ENCODE results near the gene EFNA2. TPM values are rescaled to one million over a fixed set of nuclear protein-coding genes. Genes with fewer than 3 reads are reported as not detected.

EFNA2 gene
- total and polyA plus RNA-seq, 2 of the 4 experiments (the other 2 are of a cell fraction): not detected

DNA sequence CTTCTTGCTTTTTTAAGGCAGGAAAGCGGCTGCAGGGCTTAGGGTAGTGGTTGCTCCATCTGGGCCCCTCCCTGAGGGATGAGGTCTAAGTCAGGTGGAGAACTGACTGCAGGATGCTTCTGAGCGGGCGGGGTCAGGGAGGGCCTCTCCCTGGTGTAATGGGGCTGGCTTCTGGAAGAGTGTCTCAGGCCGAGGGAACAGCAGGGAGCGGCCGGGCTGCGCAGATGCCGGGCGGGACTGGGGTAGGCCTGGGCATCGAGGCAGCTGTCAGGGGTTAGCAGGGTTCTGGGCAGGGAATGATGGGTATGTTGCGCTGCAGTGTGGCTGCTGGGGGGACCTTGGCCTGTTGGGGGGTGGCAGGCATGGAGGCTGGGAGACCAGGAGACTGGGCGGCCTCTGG, 7.6 kb upstream of the EFNA2 start:
- H2AK9ac ChIP-seq (replicated peaks; ENCODE audit: low read depth, low read length, poor library complexity): no peak overlapping the region
- intact Hi-C loops (cut with micrococcal nuclease): loop anchor here (5.0 kb wide), 2 partner anchors 84 to 129 kb away; partner anchors contain the start of gene DAZAP1
- no peak for TF ChIP-seq SMC3 (IDR thresholded peaks at IDR 0.05; ENCODE audit: low read depth, low read length)
- no peak overlapping the region for H4K91ac ChIP-seq (ENCODE audit: insufficient read depth, low read depth, low read length)
- CTCF ChIA-PET: no interaction called here
- H3K4me2 ChIP-seq (ENCODE audit: low read depth, low read length): no peak overlapping the region
- no peak overlapping the region for H2BK120ac ChIP-seq (ENCODE audit: low read depth, low read length)
- H4K20me1 ChIP-seq (ENCODE audit: insufficient read depth, low read length): peaks cover 39% of the 10 kb centered on the region
- H3K9me1 ChIP-seq (ENCODE audit: insufficient read depth, low read length): no peaks in the 10 kb centered on the region
- no TSS peak for BruUV-seq (replicated peaks)
- H2AFZ ChIP-seq (replicated peaks; ENCODE audit: low read length, poor library complexity): no peak overlapping the region
- no peak overlapping the region for H3K18ac ChIP-seq (ENCODE audit: low read depth, low read length)
- no peak overlapping the region for H3K56ac ChIP-seq (ENCODE audit: extremely low read depth, insufficient read depth, low read length)
- no peaks in the 10 kb centered on the region for H3K9me3 ChIP-seq (ENCODE audit: control insufficient read depth, insufficient read depth, low read length)
- H3K27ac ChIP-seq (ENCODE audit: insufficient read depth, low read length): no peak overlapping the region
- WGBS, 2 experiments (ENCODE audit: extremely low coverage in 2 of 2, insufficient read length in 1 of 2): 75% methylated on average over 2 of the region's 12 CpGs; no CpG with 5 or more reads in 1 of the 2 experiments
- H3K9ac ChIP-seq (ENCODE audit: low read depth, low read length): no peak overlapping the region
- H2BK20ac ChIP-seq (ENCODE audit: low read depth, low read length): no peak overlapping the region
- H2BK15ac ChIP-seq (ENCODE audit: low read depth, low read length): no peak overlapping the region
- no peak for DNase-seq
- H4K8ac ChIP-seq (ENCODE audit: low read depth in 2 of 2, low read length in 2 of 2): no peak overlapping the region
- POLR2A ChIA-PET (ENCODE audit: unreplicated experiment): interaction anchor here (0.6 kb wide), 1 partner anchor 9 kb away, joined by 3 read pairs; no protein-coding TSS in a partner anchor
- H3K4me1 ChIP-seq (ENCODE audit: control insufficient read depth, insufficient read depth, low read length): peaks cover 14% of the 10 kb centered on the region
- H3K4ac ChIP-seq (ENCODE audit: low read depth, low read length): no peak overlapping the region
- no peak overlapping the region for H3K23ac ChIP-seq (ENCODE audit: low read depth, low read length)
- in situ Hi-C loops (cut with MboI; ENCODE audit: low sequenced_read_pairs): no loop called here
- H2AK5ac ChIP-seq (ENCODE audit: low read depth, low read length): no peak overlapping the region
- H4K5ac ChIP-seq (ENCODE audit: low read depth, low read length): no peak overlapping the region
- H3K36me3 ChIP-seq (ENCODE audit: control insufficient read depth, insufficient read depth, low read length): peaks cover 29% of the 10 kb centered on the region
- peaks cover 19 to 43% of the 10 kb centered on the region in 2 experiments; a peak in 3 of 4 replicates for H3K79me1 ChIP-seq (ENCODE audit: low read depth in 1 of 2, low read length in 2 of 2)
- H3K27me3 ChIP-seq (ENCODE audit: control insufficient read depth, insufficient read depth, low read length): peaks cover under 1% of the 10 kb centered on the region; the same call in 1 of the 2 replicates
- no peak overlapping the region for H3K4me3 ChIP-seq (ENCODE audit: insufficient read depth, low read depth, low read length)
- ATAC-seq (ENCODE audit: low read depth): no peak
- no peak overlapping the region for H3K14ac ChIP-seq (replicated peaks; ENCODE audit: low read depth, low read length)
- H2BK5ac ChIP-seq (ENCODE audit: low read depth, low read length, poor library complexity, severe bottlenecking): no peak overlapping the region
- dilution Hi-C loops (cut with HindIII; ENCODE audit: low sequenced_read_pairs, unreplicated experiment): no loop called here

All from IMR-90 (cell line).